B cell (primary cell): ENCODE measurements around the gene AMOTL1. TPM values are rescaled to one million over a fixed set of nuclear protein-coding genes. Genes with fewer than 3 reads are reported as not detected.

ENCODE experiments used
- ATAC-seq: fragments of 200-7000 bp; cut with Tn5 transposase; one replicate; pipeline ENCODE4 v1.10.0; 2021; ENCODE audit warnings: low read depth, mild to moderate bottlenecking, moderate number of reproducible peaks, moderate library complexity
- CTCF ChIA-PET: fragments of 350-600 bp; sonication (Branson Sonifier 250); formaldehyde crosslinking; loops from one replicate; lab custom pipeline; 2021; ENCODE audit warnings: antibody characterized with exemption, inconsistent platforms; lab: Charles Lee
- POLR2A ChIA-PET: fragments of 350-600 bp; sonication (Branson Sonifier 250); formaldehyde crosslinking; loops from one replicate; lab custom pipeline; 2021; ENCODE audit warnings: antibody characterized with exemption; lab: Charles Lee
- DNase-seq: peaks from one replicate; pipeline ENCODE4 v3.0.0; 2013
- H2AFZ ChIP-seq: 2 replicates; pipeline ENCODE4 v1.6.1; 2012; ENCODE audit warnings: mild to moderate bottlenecking, low read depth, low read length; ENCODE audit not compliant: insufficient read depth, poor library complexity, severe bottlenecking
- H3K27ac ChIP-seq, 2 donors: 1 replicate in 1 of 2; 2 replicates in 1 of 2; pipeline ENCODE4 v1.5.1; 2012 to 2013; ENCODE audit warnings: low read length in 2 of 2, mild to moderate bottlenecking in 2 of 2, moderate library complexity in 1 of 2
- H3K27me3 ChIP-seq, 4 experiments: fragments of 200-600 bp in 1 of 4; sonication (generic) in 1 of 4; replicated peaks in 1 of 4; 1 replicate in 2 of 4; 2 replicates in 2 of 4; pipeline versions ENCODE4 v1.6.1 to v1.7.0; 2013 to 2016; ENCODE audit warnings: low read length in 3 of 4, mild to moderate bottlenecking in 2 of 4, mixed read lengths in 1 of 4, moderate library complexity in 1 of 4; ENCODE audit not compliant: insufficient read depth in 4 of 4, control insufficient read depth in 3 of 4; ENCODE audit errors: control extremely low read depth in 1 of 4
- H3K36me3 ChIP-seq, 2 experiments: replicated peaks in 1 of 2; 1 replicate in 1 of 2; 2 replicates in 1 of 2; pipeline versions ENCODE4 v1.6.1 to v1.7.1; 2013; ENCODE audit warnings: low read length in 1 of 2; ENCODE audit not compliant: insufficient read depth in 2 of 2, control insufficient read depth in 1 of 2; ENCODE audit errors: control extremely low read depth in 1 of 2, extremely low read depth in 1 of 2
- H3K4me1 ChIP-seq, 2 donors: fragments of 200-600 bp in 1 of 2; sonication (generic) in 1 of 2; 1 replicate in 1 of 2; 2 replicates in 1 of 2; pipeline versions ENCODE4 v1.5.1 to v1.6.1; 2013 to 2017; ENCODE audit warnings: low read length in 2 of 2; ENCODE audit not compliant: control insufficient read depth in 2 of 2, insufficient read depth in 2 of 2
- H3K4me2 ChIP-seq: replicated peaks from 2 replicates; pipeline ENCODE3; 2012; ENCODE audit warnings: mild to moderate bottlenecking, low read depth, low read length; ENCODE audit not compliant: poor library complexity, severe bottlenecking
- H3K4me3 ChIP-seq, 5 experiments: fragments of 200-600 bp in 1 of 5; sonication (generic) in 1 of 5; 1 replicate in 3 of 5; 2 replicates in 2 of 5; pipeline versions ENCODE4 v1.5.1 to v1.7.0; 2011 to 2016; ENCODE audit warnings: low read length in 4 of 5, mild to moderate bottlenecking in 4 of 5, low read depth in 2 of 5, control low read depth in 1 of 5, moderate library complexity in 1 of 5; ENCODE audit not compliant: insufficient read depth in 1 of 5; ENCODE audit errors: control extremely low read depth in 1 of 5, extremely low read depth in 1 of 5
- H3K79me2 ChIP-seq: fragments of 200-600 bp; sonication (generic); one replicate; pipeline ENCODE4 v1.6.0; 2016; ENCODE audit warnings: low read length; ENCODE audit not compliant: control insufficient read depth, insufficient read depth
- H3K9ac ChIP-seq: fragments of 200-600 bp; sonication (generic); 2 replicates; pipeline ENCODE4 v1.6.1; 2017; ENCODE audit warnings: mild to moderate bottlenecking, low read length, moderate library complexity
- H3K9me3 ChIP-seq, 3 donors: one replicate each; pipeline versions ENCODE4 v1.6.1 to v1.7.1; 2013; ENCODE audit warnings: low read length in 2 of 3; ENCODE audit not compliant: control insufficient read depth in 2 of 3, insufficient read depth in 1 of 3; ENCODE audit errors: control extremely low read depth in 1 of 3
- H4K20me1 ChIP-seq: 2 replicates; pipeline ENCODE4 v1.6.0; 2012; ENCODE audit warnings: mild to moderate bottlenecking, low read length; ENCODE audit not compliant: insufficient read depth, control insufficient read depth, poor library complexity, severe bottlenecking
- H3K27ac Mint-ChIP-seq: one replicate; pipeline ENCODE4 v1.8.0; 2021; ENCODE audit warnings: mixed read lengths
- H3K27me3 Mint-ChIP-seq: one replicate; pipeline ENCODE4 v1.8.0; 2021; ENCODE audit warnings: mixed read lengths
- H3K4me1 Mint-ChIP-seq: one replicate; pipeline ENCODE4 v1.8.0; 2021; ENCODE audit warnings: mixed read lengths
- H3K4me3 Mint-ChIP-seq: one replicate; pipeline ENCODE4 v1.8.0; 2021; ENCODE audit warnings: mixed read lengths
- H3K9me3 Mint-ChIP-seq: one replicate; pipeline ENCODE4 v1.8.0; 2022; ENCODE audit warnings: mixed read lengths; ENCODE audit not compliant: insufficient read depth
- CTCF ChIP-seq: fragments of 200-600 bp; IDR thresholded peaks from one replicate; pipeline ENCODE4 v1.8.0; 2022; ENCODE audit warnings: antibody characterized with exemption, mild to moderate bottlenecking
- EZH2 ChIP-seq: IDR thresholded peaks from 2 replicates; pipeline ENCODE4 v1.6.1; 2012; ENCODE audit warnings: borderline replicate concordance, low read depth, mild to moderate bottlenecking, moderate library complexity, low read length; ENCODE audit not compliant: insufficient read depth, poor library complexity, severe bottlenecking
- WGBS: methylation state at CpG from one replicate; pipeline ENCODE4 v1.1.5; 2013; ENCODE audit warnings: missing lambda C conversion rate; ENCODE audit not compliant: insufficient coverage; 5-methylcytosine and 5-hydroxymethylcytosine counted together
- intact Hi-C: fragments of 100-400 bp; cut with micrococcal nuclease; formaldehyde crosslinking; loops from one replicate; pipeline ENCODE4 v1.10.0; 2022
- polyA plus RNA-seq: library from polyadenylated mRNA; depleted of rRNA; stranded (reverse); fragments of >200 nt; gene quantifications from 2 replicates; pipeline ENCODE4 v1.2.3, GENCODE V29; 2012
- total RNA-seq, 2 donors: library from RNA; stranded (reverse); fragments of 120-200 nt in 1 of 2; gene quantifications; 1 replicate in 1 of 2; 2 replicates in 1 of 2; pipeline versions ENCODE4 v1.2.3 to v1.2.4, GENCODE V29; 2013 to 2022

The AMOTL1 gene
- total and polyA plus RNA-seq, 2 donors (not counting 1 experiment from before 2014, with no cell fraction given), result 0.04 to 0.30 TPM

- Histone ChIP-seq H3K9ac (no peak overlapping the region), H3K4me3 (no peak overlapping the region), H3K27me3 (no peaks in the 10 kb centered on the region), H3K36me3 (no peaks in the 10 kb centered on the region), H4K20me1 (no peaks in the 10 kb centered on the region), H3K4me1 (no peaks in the 10 kb centered on the region), H3K4me2 (no peak overlapping the region), H3K79me2 (no peaks in the 10 kb centered on the region), H3K9me3 (no peaks in the 10 kb centered on the region), H2AFZ (no peak overlapping the region), H3K27ac (no peak overlapping the region)
- Mint-ChIP-seq H3K4me3 (no peak overlapping the region), H3K4me1 (no peaks in the 10 kb centered on the region), H3K27ac (no peak overlapping the region), H3K27me3 (no peaks in the 10 kb centered on the region), H3K9me3 (no peaks in the 10 kb centered on the region)
- WGBS, result 100% methylated on average over 4 of the region's 5 CpGs
- DNase-seq, result no peak
- TF ChIP-seq EZH2, result no peak
- no peak for TF ChIP-seq CTCF
- ATAC-seq, result no peak
- ChIA-PET POLR2A (no interaction called here), CTCF (interaction anchor here (0.6 kb wide), 1 partner anchor 84 kb away, joined by 3 read pairs; no protein-coding TSS in a partner anchor)
- intact Hi-C loops, result no loop called here
These were observed 102.3 kb downstream of the AMOTL1 start for GRCh38 chr11:94870422-94870821.

GRCh38 chr11:94871491-94872185 lies 103.5 kb downstream of the AMOTL1 start:
- ChIA-PET CTCF (interaction anchor here (2.2 kb wide), 1 partner anchor 26 kb away, joined by 6 read pairs; no protein-coding TSS in a partner anchor), POLR2A (no interaction called here)
- no peak overlapping the region for H3K9ac ChIP-seq
- H3K36me3 ChIP-seq, result no peaks in the 10 kb centered on the region
- TF ChIP-seq CTCF (no peak), EZH2 (no peak)
- intact Hi-C loops, result no loop called here
- Mint-ChIP-seq H3K27ac (no peak overlapping the region), H3K9me3 (no peaks in the 10 kb centered on the region), H3K27me3 (no peaks in the 10 kb centered on the region), H3K4me1 (peaks cover 2% of the 10 kb centered on the region), H3K4me3 (no peak overlapping the region)
- ATAC-seq (no peak), DNase-seq (no peak)
- no peaks in the 10 kb centered on the region for H3K9me3 ChIP-seq
- no peak overlapping the region for H2AFZ ChIP-seq
- no peaks in the 10 kb centered on the region for H3K27me3 ChIP-seq
- WGBS, result 95% methylated on average over 14 of the region's 15 CpGs
- no peak overlapping the region for H3K4me2 ChIP-seq
- no peaks in the 10 kb centered on the region for H3K79me2 ChIP-seq
- H4K20me1 ChIP-seq, result no peaks in the 10 kb centered on the region
- no peak overlapping the region for H3K4me3 ChIP-seq
- H3K27ac ChIP-seq, result no peak overlapping the region
- peaks cover 1 to 3% of the 10 kb centered on the region in 2 donors for H3K4me1 ChIP-seq
